ENCODE results near the gene NUP210L. TPM values are rescaled to one million over a fixed set of nuclear protein-coding genes. Genes with fewer than 3 reads are reported as not detected.

The NUP210L gene
- total RNA-seq (2012; rRNA removed) = under 0.01 TPM in 1 of 2 replicates, not detected in the other

- peaks cover 11% of the 10 kb centered on the region for H3K4me1 ChIP-seq (ENCODE audit: control insufficient read depth, insufficient read depth, low read length)
These were observed at the start of gene NUP210L for GRCh38 chr1:154154534-154155191. Gene NUP210L (minus strand): TSS chr1:154155073.

GRCh38 chr1:154199563-154199879, 44.6 kb upstream of the NUP210L start:
- H3K4me1 ChIP-seq (ENCODE audit: control insufficient read depth, insufficient read depth, low read length) = peaks cover 4% of the 10 kb centered on the region
- H3K4me2 ChIP-seq (ENCODE audit: low read length) = peak overlapping the region; percentile 62
- H3K9ac ChIP-seq (ENCODE audit: low read depth, low read length) = no peak overlapping the region
- peaks cover 7% of the 10 kb centered on the region for H3K27me3 ChIP-seq (ENCODE audit: control insufficient read depth, insufficient read depth, low read length)
- no peaks in the 10 kb centered on the region for H3K36me3 ChIP-seq (ENCODE audit: insufficient read depth, low read length)
- no peaks in the 10 kb centered on the region for H3K9me3 ChIP-seq (replicated peaks; ENCODE audit: low read length)
- no peak overlapping the region for H3K4me3 ChIP-seq (ENCODE audit: low read length)

More at GRCh38 chr1:154154534-154155191, at the start of gene NUP210L:
- Histone ChIP-seq H3K9ac (ENCODE audit: low read depth, low read length) (no peak within 1 kb of the TSS), H3K36me3 (ENCODE audit: insufficient read depth, low read length) (peaks cover 49% of the 10 kb centered on the region), H3K4me2 (ENCODE audit: low read length) (no peak within 1 kb of the TSS), H3K9me3 (replicated peaks; ENCODE audit: low read length) (no peaks in the 10 kb centered on the region), H3K27me3 (ENCODE audit: control insufficient read depth, insufficient read depth, low read length) (no peaks in the 10 kb centered on the region), H3K4me3 (ENCODE audit: low read length) (no peak within 1 kb of the TSS)

- H3K36me3 ChIP-seq (ENCODE audit: insufficient read depth, low read length) = no peaks in the 10 kb centered on the region
- H3K4me2 ChIP-seq (ENCODE audit: low read length) = peak overlapping the region; percentile 62
- no peak overlapping the region for H3K9ac ChIP-seq (ENCODE audit: low read depth, low read length)
- no peaks in the 10 kb centered on the region for H3K9me3 ChIP-seq (replicated peaks; ENCODE audit: low read length)
- H3K4me3 ChIP-seq (ENCODE audit: low read length) = peak overlapping the region; percentile 23
- peaks cover 10% of the 10 kb centered on the region for H3K27me3 ChIP-seq (ENCODE audit: control insufficient read depth, insufficient read depth, low read length)
- H3K4me1 ChIP-seq (ENCODE audit: control insufficient read depth, insufficient read depth, low read length) = peaks cover 4% of the 10 kb centered on the region
These were observed 44.1 kb upstream of the NUP210L start for GRCh38 chr1:154198756-154199562.

- Histone ChIP-seq H3K4me1 (ENCODE audit: control insufficient read depth, insufficient read depth, low read length) (peaks cover 16% of the 10 kb centered on the region), H3K27me3 (ENCODE audit: control insufficient read depth, insufficient read depth, low read length) (peaks cover 30% of the 10 kb centered on the region), H3K4me3 (ENCODE audit: low read length) (no peak overlapping the region), H3K4me2 (ENCODE audit: low read length) (no peak overlapping the region), H3K36me3 (ENCODE audit: insufficient read depth, low read length) (no peaks in the 10 kb centered on the region), H3K9me3 (replicated peaks; ENCODE audit: low read length) (no peaks in the 10 kb centered on the region), H3K9ac (ENCODE audit: low read depth, low read length) (no peak overlapping the region)
These were observed 38.9 kb upstream of the NUP210L start for GRCh38 chr1:154193821-154194220.

GRCh38 chr1:154192476-154192875, 37.6 kb upstream of the NUP210L start:
- Histone ChIP-seq H3K36me3 (ENCODE audit: insufficient read depth, low read length) (no peaks in the 10 kb centered on the region), H3K9ac (ENCODE audit: low read depth, low read length) (no peak overlapping the region), H3K4me3 (ENCODE audit: low read length) (no peak overlapping the region), H3K27me3 (ENCODE audit: control insufficient read depth, insufficient read depth, low read length) (peaks cover 33% of the 10 kb centered on the region), H3K9me3 (replicated peaks; ENCODE audit: low read length) (no peaks in the 10 kb centered on the region), H3K4me1 (ENCODE audit: control insufficient read depth, insufficient read depth, low read length) (peaks cover 16% of the 10 kb centered on the region), H3K4me2 (ENCODE audit: low read length) (no peak overlapping the region)

GRCh38 chr1:154191990-154192461, 37.2 kb upstream of the NUP210L start, which contains the start of gene TPM3:
Gene TPM3 (minus strand): TSS chr1:154192100. CDS start chr1:154192018, 82 bp downstream.
- Histone ChIP-seq H3K9ac (ENCODE audit: low read depth, low read length) (no peak within 1 kb of the TSS), H3K27me3 (ENCODE audit: control insufficient read depth, insufficient read depth, low read length) (peaks cover 33% of the 10 kb centered on the region), H3K9me3 (replicated peaks; ENCODE audit: low read length) (no peaks in the 10 kb centered on the region), H3K4me3 (ENCODE audit: low read length) (no peak within 1 kb of the TSS), H3K36me3 (ENCODE audit: insufficient read depth, low read length) (no peaks in the 10 kb centered on the region), H3K4me2 (ENCODE audit: low read length) (peak within 1 kb of the TSS; percentile 32), H3K4me1 (ENCODE audit: control insufficient read depth, insufficient read depth, low read length) (peaks cover 16% of the 10 kb centered on the region)

- no peaks in the 10 kb centered on the region for H3K36me3 ChIP-seq (ENCODE audit: insufficient read depth, low read length)
- no peaks in the 10 kb centered on the region for H3K9me3 ChIP-seq (replicated peaks; ENCODE audit: low read length)
- H3K9ac ChIP-seq (ENCODE audit: low read depth, low read length) = no peak overlapping the region
- no peak overlapping the region for H3K4me3 ChIP-seq (ENCODE audit: low read length)
- peaks cover 33% of the 10 kb centered on the region for H3K27me3 ChIP-seq (ENCODE audit: control insufficient read depth, insufficient read depth, low read length)
- H3K4me1 ChIP-seq (ENCODE audit: control insufficient read depth, insufficient read depth, low read length) = peaks cover 16% of the 10 kb centered on the region
- peak overlapping the region; percentile 32 for H3K4me2 ChIP-seq (ENCODE audit: low read length)
These were observed 35.7 kb upstream of the NUP210L start for GRCh38 chr1:154190550-154190949.

- H3K4me3 ChIP-seq (ENCODE audit: low read length) = no peak overlapping the region
- peaks cover 19% of the 10 kb centered on the region for H3K4me1 ChIP-seq (ENCODE audit: control insufficient read depth, insufficient read depth, low read length)
- H3K4me2 ChIP-seq (ENCODE audit: low read length) = no peak overlapping the region
- H3K9ac ChIP-seq (ENCODE audit: low read depth, low read length) = no peak overlapping the region
- H3K27me3 ChIP-seq (ENCODE audit: control insufficient read depth, insufficient read depth, low read length) = peaks cover 10% of the 10 kb centered on the region
- H3K36me3 ChIP-seq (ENCODE audit: insufficient read depth, low read length) = no peaks in the 10 kb centered on the region
- no peaks in the 10 kb centered on the region for H3K9me3 ChIP-seq (replicated peaks; ENCODE audit: low read length)
These were observed 32.1 kb upstream of the NUP210L start for GRCh38 chr1:154186852-154187501.

- peaks cover 22% of the 10 kb centered on the region for H3K4me1 ChIP-seq (ENCODE audit: control insufficient read depth, insufficient read depth, low read length)
- H3K36me3 ChIP-seq (ENCODE audit: insufficient read depth, low read length) = no peaks in the 10 kb centered on the region
- H3K9me3 ChIP-seq (replicated peaks; ENCODE audit: low read length) = no peaks in the 10 kb centered on the region
- H3K4me3 ChIP-seq (ENCODE audit: low read length) = no peak overlapping the region
- no peak overlapping the region for H3K4me2 ChIP-seq (ENCODE audit: low read length)
- peaks cover 3% of the 10 kb centered on the region for H3K27me3 ChIP-seq (ENCODE audit: control insufficient read depth, insufficient read depth, low read length)
- no peak overlapping the region for H3K9ac ChIP-seq (ENCODE audit: low read depth, low read length)
These were observed 31.3 kb upstream of the NUP210L start for GRCh38 chr1:154186177-154186576.

GRCh38 chr1:154183046-154183915, 28.4 kb upstream of the NUP210L start:
- peaks cover 35% of the 10 kb centered on the region for H3K4me1 ChIP-seq (ENCODE audit: control insufficient read depth, insufficient read depth, low read length)
- peak overlapping the region; percentile 77 for H3K4me2 ChIP-seq (ENCODE audit: low read length)
- H3K9ac ChIP-seq (ENCODE audit: low read depth, low read length) = peak overlapping the region; percentile 95
- H3K27me3 ChIP-seq (ENCODE audit: control insufficient read depth, insufficient read depth, low read length) = peaks cover 3% of the 10 kb centered on the region
- H3K9me3 ChIP-seq (replicated peaks; ENCODE audit: low read length) = no peaks in the 10 kb centered on the region
- H3K36me3 ChIP-seq (ENCODE audit: insufficient read depth, low read length) = peaks cover 19% of the 10 kb centered on the region
- peak overlapping the region; percentile 97 for H3K4me3 ChIP-seq (ENCODE audit: low read length)

All from skeletal muscle satellite cell (primary cell).